ENCODE results near the gene PTPRG. TPM values are rescaled to one million over a fixed set of nuclear protein-coding genes. Genes with fewer than 3 reads are reported as not detected.
"Not testable (repeated sequence)": the region's sequence is repeated elsewhere in the genome, so short reads cannot be mapped to it uniquely, and the experiment has no call there.

Gene PTPRG
- total and polyA plus RNA-seq, 8 donors: 50.9 to 88.4 (median 54.4) TPM

- H3K27ac ChIP-seq: no peak overlapping the region
- H3K4me1 ChIP-seq: peaks cover 12 to 24% of the 10 kb centered on the region in 2 donors
- H3K36me3 ChIP-seq: no peaks in the 10 kb centered on the region
- H3K27me3 ChIP-seq: no peaks in the 10 kb centered on the region
- H3K4me3 ChIP-seq: no peak overlapping the region
- no peaks in the 10 kb centered on the region for H3K9me3 ChIP-seq
- DNase-seq (no peak), ATAC-seq (no peak)
- intact Hi-C loops (cut with DNase I): no loop called here
- no peak for TF ChIP-seq CTCF (IDR thresholded peaks at IDR 0.05)
Measured at GRCh38 chr3:61812085-61812484, 250.7 kb downstream of the PTPRG start.

- Histone ChIP-seq H3K27me3 (no peaks in the 10 kb centered on the region), H3K4me3 (no peak overlapping the region), H3K9me3 (no peaks in the 10 kb centered on the region), H3K36me3 (no peaks in the 10 kb centered on the region), H3K4me1 (peaks cover 8 to 24% of the 10 kb centered on the region in 2 donors), H3K27ac (no peak overlapping the region)
- intact Hi-C loops (cut with DNase I): no loop called here
- DNase-seq: no peak
- no peak for ATAC-seq
- TF ChIP-seq CTCF (IDR thresholded peaks at IDR 0.05): no peak
Measured at GRCh38 chr3:61812517-61812916, 251.1 kb downstream of the PTPRG start.

DNA sequence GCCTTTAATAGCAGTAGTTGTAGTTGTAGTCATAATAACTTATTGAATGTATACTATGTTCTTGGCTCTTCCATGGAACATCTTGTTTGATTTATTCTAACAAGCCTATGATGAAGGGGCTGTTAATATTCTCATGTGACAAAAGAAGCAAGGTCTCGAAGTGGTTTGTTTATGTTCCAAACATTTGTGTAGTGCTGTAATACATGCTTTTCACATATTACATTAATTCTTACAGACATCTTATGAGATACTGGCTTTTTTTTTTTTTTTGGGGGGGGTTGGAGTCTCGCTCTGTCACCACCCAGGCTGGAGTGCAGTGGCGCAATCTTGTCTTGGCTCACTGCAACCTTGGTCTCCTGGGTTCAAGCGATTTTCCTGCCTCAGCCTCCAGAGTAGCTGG lies 252.3 kb downstream of the PTPRG start:
- ATAC-seq (no peak), DNase-seq (peak in 1 of 4 donors; percentile 22)
- no peaks in the 10 kb centered on the region for H3K36me3 ChIP-seq
- intact Hi-C loops (cut with DNase I): no loop called here
- no peaks in the 10 kb centered on the region for H3K27me3 ChIP-seq
- H3K4me1 ChIP-seq: peaks cover under 1 to 18% of the 10 kb centered on the region in 2 donors
- H3K27ac ChIP-seq: no peak overlapping the region
- H3K9me3 ChIP-seq: no peaks in the 10 kb centered on the region
- H3K4me3 ChIP-seq: no peak overlapping the region
- no peak for TF ChIP-seq CTCF (IDR thresholded peaks at IDR 0.05)

DNA sequence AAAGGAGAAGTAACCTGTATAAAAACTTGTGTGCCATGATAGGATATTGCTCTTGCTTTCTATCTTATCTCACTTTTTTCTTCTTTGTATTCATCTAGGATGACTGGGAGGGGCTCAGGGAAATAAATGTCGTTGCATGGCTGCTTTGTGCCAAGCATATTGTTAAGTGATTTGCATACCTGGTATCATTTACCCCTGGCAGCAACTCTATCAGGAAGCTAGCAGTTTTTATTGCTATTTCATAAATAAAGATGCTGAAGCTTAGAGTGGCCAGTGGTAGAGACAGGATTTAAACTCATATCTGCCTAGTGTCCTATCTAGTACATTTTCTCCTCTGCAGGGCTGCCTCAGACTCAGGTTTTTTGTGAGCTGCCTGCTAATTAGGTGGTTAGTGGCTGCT lies 253.3 kb downstream of the PTPRG start:
- Histone ChIP-seq H3K27me3 (no peaks in the 10 kb centered on the region), H3K4me3 (no peak overlapping the region), H3K4me1 (peaks cover 0 to 7% of the 10 kb centered on the region in 2 donors), H3K9me3 (no peaks in the 10 kb centered on the region), H3K27ac (no peak overlapping the region), H3K36me3 (no peaks in the 10 kb centered on the region)
- DNase-seq: no peak
- no peak for TF ChIP-seq CTCF (IDR thresholded peaks at IDR 0.05)
- ATAC-seq: no peak
- intact Hi-C loops (cut with DNase I): no loop called here

DNA sequence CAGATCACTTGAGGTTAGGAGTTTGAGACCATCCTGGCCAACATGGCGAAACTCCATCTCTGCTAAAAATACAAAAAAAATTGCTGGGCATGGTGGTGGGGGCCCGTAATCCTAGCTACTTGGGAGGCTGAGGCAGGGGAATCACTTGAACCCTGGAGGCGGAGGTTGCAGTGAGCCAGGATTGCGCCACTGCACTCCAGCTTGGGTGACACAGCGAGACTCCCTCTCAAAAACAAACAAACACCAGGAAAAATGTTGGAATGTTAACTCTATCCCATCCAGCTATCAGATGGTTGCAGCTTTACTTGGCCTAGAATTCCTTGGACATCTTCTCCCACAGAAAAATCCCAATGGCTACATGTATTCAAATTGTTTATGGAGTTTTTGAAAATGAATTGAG lies 254.9 kb downstream of the PTPRG start:
- H3K9me3 ChIP-seq; H3K27me3 ChIP-seq; H3K27ac ChIP-seq; intact Hi-C loops (cut with DNase I); DNase-seq; H3K36me3 ChIP-seq; H3K4me3 ChIP-seq; H3K4me1 ChIP-seq; ATAC-seq: not testable (repeated sequence)

DNA sequence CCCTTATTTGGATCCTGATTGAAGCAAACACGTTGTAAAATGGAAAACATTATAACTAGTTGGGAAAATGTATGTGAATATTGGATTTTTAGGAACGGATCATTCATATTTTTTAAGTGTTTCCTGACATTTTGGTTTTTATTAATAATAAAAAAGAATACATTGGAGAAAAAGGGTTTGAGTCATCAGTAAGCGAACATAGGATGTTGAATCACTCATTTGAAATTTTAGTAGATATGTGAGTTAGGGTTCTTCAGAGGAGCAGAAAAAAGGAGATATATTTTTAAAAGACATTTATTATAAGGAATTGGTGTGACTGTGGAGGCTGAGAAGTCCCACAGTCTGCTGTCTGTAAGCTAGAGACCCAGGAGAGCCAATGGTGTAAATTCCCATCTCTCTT lies 258.5 kb downstream of the PTPRG start:
- Histone ChIP-seq H3K4me1 (no peaks in the 10 kb centered on the region), H3K36me3 (no peaks in the 10 kb centered on the region), H3K27ac (no peak overlapping the region), H3K9me3 (no peaks in the 10 kb centered on the region), H3K27me3 (no peaks in the 10 kb centered on the region), H3K4me3 (no peak overlapping the region)
- DNase-seq (no peak), ATAC-seq (no peak)
- intact Hi-C loops (cut with DNase I): no loop called here
- TF ChIP-seq CTCF (IDR thresholded peaks at IDR 0.05): no peak

All from left lung (tissue), 10 donors.